ENCODE measurements around the gene PTPRA.

- TF ChIP-seq TAF1 (IDR thresholded peaks at IDR 0.05; ENCODE audit: low read depth, low read length) (no peak), EZH2 (IDR thresholded peaks at IDR 0.05; ENCODE audit: low read depth, low read length, severe bottlenecking) (no peak), NRF1 (IDR thresholded peaks at IDR 0.05; ENCODE audit: low read depth, low read length) (no peak), EP300 (IDR thresholded peaks at IDR 0.05; ENCODE audit: borderline replicate concordance in 1 of 2, low read depth in 2 of 2, low read length in 2 of 2) (no peak), RAD21 (IDR thresholded peaks at IDR 0.05 in 1 of 2, conservative IDR thresholded peaks at IDR 0.05 in 1 of 2; ENCODE audit: low read depth in 2 of 2, low read length in 2 of 2) (no peak), ATF2 (IDR thresholded peaks at IDR 0.05; ENCODE audit: low read length) (no peak)
Measured at GRCh38 chr20:3027987-3028386, 154.7 kb downstream of the PTPRA start.
